ENCODE data around the gene BTBD16. TPM values are rescaled to one million over a fixed set of nuclear protein-coding genes. Genes with fewer than 3 reads are reported as not detected.

The BTBD16 gene
- total RNA-seq, 1 experiment from 2014 or later = not detected

DNA sequence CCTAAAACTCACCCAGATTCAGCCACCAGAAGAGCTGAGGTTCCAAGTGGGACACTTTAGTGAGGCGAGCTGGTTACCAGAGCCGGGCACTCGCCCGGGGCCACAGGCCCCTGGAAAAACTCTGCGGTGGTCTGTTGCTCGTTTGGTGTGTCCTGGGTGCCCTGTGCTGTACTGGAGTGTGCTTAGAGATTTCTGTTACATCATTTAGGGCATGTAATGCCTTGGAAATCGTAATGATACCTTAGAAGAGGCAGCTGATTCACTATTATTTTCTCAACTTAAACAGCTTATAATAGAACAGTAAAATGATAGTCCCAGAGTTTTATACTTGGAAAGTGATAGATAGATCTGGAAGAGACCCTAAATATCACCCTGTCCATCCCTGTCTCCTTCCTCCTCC, 48.5 kb upstream of the BTBD16 start:
- ATAC-seq = no peak

DNA sequence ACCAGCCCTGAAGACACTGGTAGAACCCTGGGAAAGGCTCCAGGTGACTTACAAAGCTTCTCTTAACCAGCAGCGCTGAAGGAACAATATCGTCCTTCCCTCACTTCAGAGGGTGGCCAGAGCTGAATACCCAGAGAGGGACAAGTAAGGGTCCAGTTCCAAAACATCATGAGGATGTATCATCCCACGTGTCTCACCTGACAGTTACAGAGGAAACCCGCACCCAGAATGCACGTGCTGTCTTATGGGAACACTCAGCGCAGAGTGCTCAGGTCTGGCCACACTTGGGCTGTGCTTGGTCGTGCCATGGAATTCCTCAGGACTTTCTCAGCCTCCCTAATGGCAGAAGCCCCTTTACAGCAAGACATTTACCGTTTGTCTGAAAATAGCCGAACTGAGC, 46.9 kb upstream of the BTBD16 start:
- Mint-ChIP-seq H3K9me3 (no peaks in the 10 kb centered on the region), H3K4me3 (no peak overlapping the region), H3K36me3 (peaks cover 48% of the 10 kb centered on the region), H3K27ac (no peak overlapping the region), H3K4me1 (no peaks in the 10 kb centered on the region), H3K27me3 (ENCODE audit: low read depth) (no peaks in the 10 kb centered on the region)
- POLR2A ChIA-PET = no interaction called here
- DNase-seq (ENCODE audit: low spot score) = no peak
- ATAC-seq = no peak
- CTCF ChIA-PET = interaction anchor here (1.2 kb wide), 1 partner anchor 10 kb away, joined by 3 read pairs; no protein-coding TSS in a partner anchor
- TF ChIP-seq, protein P1, sequence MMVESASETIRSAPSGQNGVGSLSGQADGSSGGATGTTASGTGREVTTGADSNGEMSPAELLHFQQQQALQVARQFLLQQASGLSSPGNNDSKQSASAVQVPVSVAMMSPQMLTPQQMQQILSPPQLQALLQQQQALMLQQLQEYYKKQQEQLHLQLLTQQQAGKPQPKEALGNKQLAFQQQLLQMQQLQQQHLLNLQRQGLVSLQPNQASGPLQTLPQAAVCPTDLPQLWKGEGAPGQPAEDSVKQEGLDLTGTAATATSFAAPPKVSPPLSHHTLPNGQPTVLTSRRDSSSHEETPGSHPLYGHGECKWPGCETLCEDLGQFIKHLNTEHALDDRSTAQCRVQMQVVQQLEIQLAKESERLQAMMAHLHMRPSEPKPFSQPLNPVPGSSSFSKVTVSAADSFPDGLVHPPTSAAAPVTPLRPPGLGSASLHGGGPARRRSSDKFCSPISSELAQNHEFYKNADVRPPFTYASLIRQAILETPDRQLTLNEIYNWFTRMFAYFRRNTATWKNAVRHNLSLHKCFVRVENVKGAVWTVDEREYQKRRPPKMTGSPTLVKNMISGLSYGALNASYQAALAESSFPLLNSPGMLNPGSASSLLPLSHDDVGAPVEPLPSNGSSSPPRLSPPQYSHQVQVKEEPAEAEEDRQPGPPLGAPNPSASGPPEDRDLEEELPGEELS (CRISPR knock-in tag; IDR thresholded peaks at IDR 0.05) = no peak
- no peak for TF ChIP-seq GRHL2 (CRISPR knock-in tag; IDR thresholded peaks at IDR 0.05; ENCODE audit: insufficient replicate concordance, severe bottlenecking)
- TF ChIP-seq ZMAT4 (CRISPR knock-in tag; IDR thresholded peaks at IDR 0.05) = no peak
- TF ChIP-seq PRRX2 (CRISPR knock-in tag; IDR thresholded peaks at IDR 0.05) = no peak
- no peak for TF ChIP-seq ZNF263 (CRISPR knock-in tag; IDR thresholded peaks at IDR 0.05; ENCODE audit: low read depth)
- no peak for TF ChIP-seq ZNF532 (CRISPR knock-in tag; IDR thresholded peaks at IDR 0.05; ENCODE audit: borderline replicate concordance)
- TF ChIP-seq, protein P2, sequence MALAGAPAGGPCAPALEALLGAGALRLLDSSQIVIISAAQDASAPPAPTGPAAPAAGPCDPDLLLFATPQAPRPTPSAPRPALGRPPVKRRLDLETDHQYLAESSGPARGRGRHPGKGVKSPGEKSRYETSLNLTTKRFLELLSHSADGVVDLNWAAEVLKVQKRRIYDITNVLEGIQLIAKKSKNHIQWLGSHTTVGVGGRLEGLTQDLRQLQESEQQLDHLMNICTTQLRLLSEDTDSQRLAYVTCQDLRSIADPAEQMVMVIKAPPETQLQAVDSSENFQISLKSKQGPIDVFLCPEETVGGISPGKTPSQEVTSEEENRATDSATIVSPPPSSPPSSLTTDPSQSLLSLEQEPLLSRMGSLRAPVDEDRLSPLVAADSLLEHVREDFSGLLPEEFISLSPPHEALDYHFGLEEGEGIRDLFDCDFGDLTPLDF (CRISPR knock-in tag; IDR thresholded peaks at IDR 0.05) = no peak
- no peak for TF ChIP-seq ZBTB43 (CRISPR knock-in tag; IDR thresholded peaks at IDR 0.05)
- TF ChIP-seq ZNF138 (CRISPR knock-in tag; conservative IDR thresholded peaks at IDR 0.05) = no peak
- no peak for TF ChIP-seq ZNF317 (CRISPR knock-in tag; IDR thresholded peaks at IDR 0.05; ENCODE audit: borderline replicate concordance, low read depth)

More for the DNA sequence above, 48.5 kb upstream of the BTBD16 start:
- no peaks in the 10 kb centered on the region for H3K27me3 Mint-ChIP-seq (ENCODE audit: low read depth)
- ChIA-PET POLR2A (no interaction called here), CTCF (no interaction called here)
- H3K36me3 Mint-ChIP-seq = peaks cover 48% of the 10 kb centered on the region
- TF ChIP-seq TEAD4 (CRISPR knock-in tag; IDR thresholded peaks at IDR 0.05) = no peak
- TF ChIP-seq ZNF512 (CRISPR knock-in tag; IDR thresholded peaks at IDR 0.05; ENCODE audit: borderline replicate concordance) = no peak
- TF ChIP-seq, protein P3, sequence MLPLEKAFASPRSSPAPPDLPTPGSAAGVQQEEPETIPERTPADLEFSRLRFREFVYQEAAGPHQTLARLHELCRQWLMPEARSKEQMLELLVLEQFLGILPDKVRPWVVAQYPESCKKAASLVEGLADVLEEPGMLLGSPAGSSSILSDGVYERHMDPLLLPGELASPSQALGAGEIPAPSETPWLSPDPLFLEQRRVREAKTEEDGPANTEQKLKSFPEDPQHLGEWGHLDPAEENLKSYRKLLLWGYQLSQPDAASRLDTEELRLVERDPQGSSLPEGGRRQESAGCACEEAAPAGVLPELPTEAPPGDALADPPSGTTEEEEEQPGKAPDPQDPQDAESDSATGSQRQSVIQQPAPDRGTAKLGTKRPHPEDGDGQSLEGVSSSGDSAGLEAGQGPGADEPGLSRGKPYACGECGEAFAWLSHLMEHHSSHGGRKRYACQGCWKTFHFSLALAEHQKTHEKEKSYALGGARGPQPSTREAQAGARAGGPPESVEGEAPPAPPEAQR (CRISPR knock-in tag; IDR thresholded peaks at IDR 0.05) = no peak
- no peak for TF ChIP-seq TCF7 (CRISPR knock-in tag; IDR thresholded peaks at IDR 0.05; ENCODE audit: low read depth)
- TF ChIP-seq NFYB (CRISPR knock-in tag; conservative IDR thresholded peaks at IDR 0.05; ENCODE audit: low read depth) = no peak
- TF ChIP-seq PREB (CRISPR knock-in tag; IDR thresholded peaks at IDR 0.05; ENCODE audit: borderline replicate concordance) = no peak
- TF ChIP-seq NFE2L1 (CRISPR knock-in tag; IDR thresholded peaks at IDR 0.05) = no peak
- H3K4me1 Mint-ChIP-seq = no peaks in the 10 kb centered on the region
- no peak overlapping the region for H3K4me3 Mint-ChIP-seq
- H3K9me3 Mint-ChIP-seq = no peaks in the 10 kb centered on the region
- DNase-seq (ENCODE audit: low spot score) = no peak
- no peak overlapping the region for H3K27ac Mint-ChIP-seq
